AG10803 (cell line): Measurements from ENCODE around the gene CHI3L2.

Source experiments
- DNase-seq: peaks from one replicate; pipeline ENCODE4 v3.0.0; 2010; ENCODE audit warnings: low read depth
- H3K4me3 ChIP-seq: 2 replicates; pipeline ENCODE4 v1.5.1; 2011; ENCODE audit warnings: mild to moderate bottlenecking, low read length, control low read depth
- TF ChIP-seq, protein P1 (sequence below): conservative IDR thresholded peaks from 2 replicates; pipeline ENCODE4 v1.5.1; 2011; ENCODE audit warnings: mild to moderate bottlenecking, low read length, control low read depth, inconsistent platforms

CHI3L2 gene

DNA sequence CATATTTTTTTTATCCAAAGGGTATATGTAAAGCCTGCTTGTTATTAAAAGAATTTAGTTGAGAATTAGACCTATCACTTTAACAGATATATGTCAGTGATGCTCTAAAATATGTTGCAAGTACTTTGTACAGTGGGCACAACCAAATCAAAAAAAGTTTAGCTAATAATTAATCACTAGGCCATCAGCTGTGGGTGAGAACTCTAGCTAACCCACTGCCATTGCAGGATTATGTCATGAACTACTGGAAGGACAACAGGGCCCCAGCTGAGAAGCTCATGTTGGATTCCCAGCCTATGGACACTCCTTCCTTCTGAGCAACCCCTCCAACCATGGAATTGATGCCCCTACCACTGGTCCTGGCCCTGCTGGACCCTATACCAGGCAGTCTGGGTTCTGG is 56.3 kb downstream of the CHI3L2 start:
- no peak overlapping the region for H3K4me3 ChIP-seq
- DNase-seq, result no peak
- TF ChIP-seq, protein P1, sequence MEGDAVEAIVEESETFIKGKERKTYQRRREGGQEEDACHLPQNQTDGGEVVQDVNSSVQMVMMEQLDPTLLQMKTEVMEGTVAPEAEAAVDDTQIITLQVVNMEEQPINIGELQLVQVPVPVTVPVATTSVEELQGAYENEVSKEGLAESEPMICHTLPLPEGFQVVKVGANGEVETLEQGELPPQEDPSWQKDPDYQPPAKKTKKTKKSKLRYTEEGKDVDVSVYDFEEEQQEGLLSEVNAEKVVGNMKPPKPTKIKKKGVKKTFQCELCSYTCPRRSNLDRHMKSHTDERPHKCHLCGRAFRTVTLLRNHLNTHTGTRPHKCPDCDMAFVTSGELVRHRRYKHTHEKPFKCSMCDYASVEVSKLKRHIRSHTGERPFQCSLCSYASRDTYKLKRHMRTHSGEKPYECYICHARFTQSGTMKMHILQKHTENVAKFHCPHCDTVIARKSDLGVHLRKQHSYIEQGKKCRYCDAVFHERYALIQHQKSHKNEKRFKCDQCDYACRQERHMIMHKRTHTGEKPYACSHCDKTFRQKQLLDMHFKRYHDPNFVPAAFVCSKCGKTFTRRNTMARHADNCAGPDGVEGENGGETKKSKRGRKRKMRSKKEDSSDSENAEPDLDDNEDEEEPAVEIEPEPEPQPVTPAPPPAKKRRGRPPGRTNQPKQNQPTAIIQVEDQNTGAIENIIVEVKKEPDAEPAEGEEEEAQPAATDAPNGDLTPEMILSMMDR, result no peak

DNA sequence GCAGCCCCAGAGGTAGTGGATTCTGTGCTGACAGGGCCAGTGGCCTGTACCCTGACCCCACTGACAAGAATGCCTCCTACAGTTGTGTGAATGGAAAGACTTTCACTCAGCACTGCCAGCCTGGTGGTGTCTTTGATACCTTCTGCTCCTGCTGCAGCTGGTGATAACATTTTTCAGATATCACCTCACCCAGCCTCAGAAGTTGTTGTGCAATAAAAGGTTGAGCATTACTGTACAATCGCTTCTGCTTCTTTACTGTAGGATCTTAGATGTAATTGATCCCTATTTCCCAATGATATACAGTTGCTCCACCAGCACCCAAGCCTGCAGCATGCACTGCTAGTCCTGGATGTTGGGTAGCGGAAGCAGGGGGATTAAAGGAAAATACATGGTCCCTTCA is 58.4 kb downstream of the CHI3L2 start:
- TF ChIP-seq, protein P1, result no peak
- H3K4me3 ChIP-seq, result no peak overlapping the region
- DNase-seq, result no peak

DNA sequence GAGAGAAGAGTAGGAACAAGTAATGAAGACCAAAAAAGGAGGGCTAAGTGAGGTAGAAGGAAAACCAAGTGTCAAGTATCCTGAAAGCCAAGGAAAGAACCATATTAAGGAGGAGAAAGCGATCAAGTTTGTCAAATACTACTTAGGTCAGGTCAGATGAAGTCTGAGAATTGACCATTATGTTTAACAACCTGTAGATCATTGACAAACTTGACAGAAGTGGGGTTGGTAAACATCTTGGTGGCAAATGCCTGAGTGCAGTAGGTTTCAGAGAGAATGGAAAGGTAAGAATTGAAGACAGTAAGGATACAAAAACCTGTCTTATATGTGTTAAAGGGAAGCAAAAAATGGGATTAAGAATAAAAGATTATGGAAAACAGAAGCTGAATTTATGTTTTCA is 59.4 kb downstream of the CHI3L2 start:
- no peak for DNase-seq

DNA sequence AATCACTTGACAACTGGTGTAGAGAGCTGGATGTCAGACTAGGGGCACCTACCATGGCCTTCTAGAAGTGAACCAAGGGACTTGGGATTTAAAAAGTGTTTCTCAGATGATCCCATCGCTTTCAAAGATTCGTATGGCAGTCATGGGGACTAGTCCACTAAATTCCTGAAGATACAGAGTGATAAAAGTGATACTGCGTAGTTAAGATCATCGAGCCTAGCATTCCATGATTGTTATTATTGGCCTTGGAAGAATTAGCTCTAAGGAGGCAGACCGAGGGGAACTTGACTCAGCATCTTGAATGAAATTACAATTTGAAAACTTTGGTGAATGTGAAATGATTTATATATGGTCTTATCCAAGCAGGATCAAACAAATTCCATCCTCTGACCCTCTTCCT is 61.9 kb downstream of the CHI3L2 start:
- H3K4me3 ChIP-seq, result no peak overlapping the region
- DNase-seq, result no peak
- TF ChIP-seq, protein P1, result no peak

More for the DNA sequence above, 59.4 kb downstream of the CHI3L2 start:
- TF ChIP-seq, protein P1, result no peak
- no peak overlapping the region for H3K4me3 ChIP-seq

DNA sequence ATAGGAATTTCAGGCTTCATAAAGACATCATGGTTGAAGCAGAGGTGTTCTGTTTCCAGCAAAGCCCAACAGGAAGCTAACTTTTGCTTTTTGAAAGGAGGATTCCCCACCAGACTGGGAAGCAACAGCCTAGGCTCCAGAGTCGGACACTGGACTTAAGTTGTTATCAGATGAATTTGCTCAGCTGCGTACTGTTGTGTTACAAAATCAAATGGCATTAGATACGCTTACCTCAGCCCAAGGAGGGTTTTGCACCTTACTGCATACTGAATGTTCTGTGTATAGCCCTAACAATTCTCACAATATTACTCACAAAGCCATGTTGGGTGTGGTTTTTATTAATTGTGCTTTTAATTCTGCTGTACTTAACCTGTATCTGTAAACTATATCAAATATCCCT is 62.6 kb downstream of the CHI3L2 start:
- TF ChIP-seq, protein P1, result no peak
- no peak for DNase-seq
- H3K4me3 ChIP-seq, result no peak overlapping the region

DNA sequence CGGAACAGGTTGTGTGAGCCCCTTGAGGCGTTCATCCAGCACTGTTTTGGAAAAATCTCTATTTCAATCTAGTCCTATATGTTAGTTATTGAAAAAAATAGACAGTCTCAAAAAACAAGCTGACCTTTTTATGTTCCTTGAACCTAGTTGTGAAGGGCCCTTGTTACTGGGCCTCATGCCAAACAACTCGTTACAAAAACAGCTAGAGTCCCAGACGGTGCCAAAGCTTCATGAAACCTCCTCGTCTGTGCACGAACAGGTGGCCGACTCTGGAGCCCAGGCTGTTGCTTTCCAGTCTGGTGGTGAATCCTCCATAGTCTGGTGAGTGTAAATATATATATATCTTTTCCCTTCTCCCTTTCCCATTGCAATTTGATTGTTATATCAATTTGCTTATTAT is 63.1 kb downstream of the CHI3L2 start, which contains the start of gene CHIA:
Gene CHIA (plus strand): TSS at position 222 of the 400 bp plus-strand sequence. CDS start 19,617 bp downstream, outside the sequence.
- no peak within 1 kb of the TSS for H3K4me3 ChIP-seq
- no peak for DNase-seq
- TF ChIP-seq, protein P1, result no peak
